HepG2 (cell line): Measurements from ENCODE around the gene PRADC1. TPM values are rescaled to one million over a fixed set of nuclear protein-coding genes. Genes with fewer than 3 reads are reported as not detected.
A peak's percentile ranks its signal among the peaks of the same experiment; 100 is the strongest.

Source experiments
- ATF5 ChIP-seq: sonication (generic); formaldehyde crosslinking; IDR thresholded peaks from 2 replicates; pipeline ENCODE4 v1.4.0; 2020; ENCODE audit warnings: mild to moderate bottlenecking, low read depth, missing genetic modification reagents
- ATF7-NPFF ChIP-seq: sonication (generic); formaldehyde crosslinking; IDR thresholded peaks from 2 replicates; pipeline ENCODE4 v1.8.1; 2023; ENCODE audit warnings: mild to moderate bottlenecking, low read depth, missing genetic modification reagents, moderate library complexity
- HIVEP1 ChIP-seq: sonication (generic); formaldehyde crosslinking; IDR thresholded peaks from 2 replicates; pipeline ENCODE4 v1.4.0; 2020; ENCODE audit warnings: mild to moderate bottlenecking, missing genetic modification reagents
- KLF9 ChIP-seq: IDR thresholded peaks from 2 replicates; pipeline ENCODE4 v1.6.1; 2016; ENCODE audit warnings: low read depth
- MAFF ChIP-seq: IDR thresholded peaks from 2 replicates; pipeline ENCODE4 v1.6.1; 2011; ENCODE audit warnings: low read depth, low read length, improper control_type of control experiment
- MATR3 ChIP-seq: sonication (generic); formaldehyde crosslinking; IDR thresholded peaks from 2 replicates; pipeline ENCODE4 v1.4.0; 2020; ENCODE audit warnings: missing genetic modification reagents
- MED8 ChIP-seq: sonication (generic); formaldehyde crosslinking; IDR thresholded peaks from 2 replicates; pipeline ENCODE4 v1.8.1; 2023; ENCODE audit warnings: mild to moderate bottlenecking, missing genetic modification reagents; ENCODE audit not compliant: insufficient replicate concordance
- SOX13 ChIP-seq, 3 experiments: fragments of 450-650 bp in 1 of 3; sonication (generic) in 1 of 3; formaldehyde crosslinking in 1 of 3; IDR thresholded peaks in 2 of 3; conservative IDR thresholded peaks in 1 of 3; 2 replicates each; pipeline versions ENCODE4 v1.5.0 to v1.6.1; 2016 to 2020; ENCODE audit warnings: antibody characterized with exemption in 1 of 3, mild to moderate bottlenecking in 1 of 3, missing compliant biosample characterization in 1 of 3, missing genetic modification reagents in 1 of 3, moderate library complexity in 1 of 3
- SP1 ChIP-seq, 2 experiments: fragments of 450-650 bp in 1 of 2; sonication (generic) in 1 of 2; formaldehyde crosslinking in 1 of 2; IDR thresholded peaks; 2 replicates each; pipeline versions ENCODE4 v1.4.0 to v1.6.1; 2016 to 2020; ENCODE audit warnings: missing genetic modification reagents in 1 of 2
- TFDP1 ChIP-seq: IDR thresholded peaks from 2 replicates; pipeline ENCODE4 v1.6.1; 2016; ENCODE audit warnings: missing compliant biosample characterization, missing genetic modification reagents, borderline replicate concordance
- ZFP36L2 ChIP-seq: sonication (generic); formaldehyde crosslinking; IDR thresholded peaks from 2 replicates; pipeline ENCODE4 v1.4.0; 2020; ENCODE audit warnings: missing genetic modification reagents
- ZMYM3 ChIP-seq: sonication (generic); formaldehyde crosslinking; IDR thresholded peaks from 2 replicates; pipeline ENCODE4 v1.5.1; 2020; ENCODE audit warnings: mild to moderate bottlenecking, missing genetic modification reagents
- ZNF142 ChIP-seq: sonication (generic); formaldehyde crosslinking; IDR thresholded peaks from 2 replicates; pipeline ENCODE4 v1.4.0; 2020; ENCODE audit warnings: missing genetic modification reagents
- ZNF205 ChIP-seq: IDR thresholded peaks from 2 replicates; pipeline ENCODE4 v1.6.1; 2018; ENCODE audit warnings: missing biosample characterization, missing genetic modification reagents
- ZNF501 ChIP-seq: sonication (generic); formaldehyde crosslinking; IDR thresholded peaks from 2 replicates; pipeline ENCODE4 v1.5.1; 2020; ENCODE audit warnings: mild to moderate bottlenecking, moderate library complexity, missing genetic modification reagents
- ZSCAN9 ChIP-seq: IDR thresholded peaks from 2 replicates; pipeline ENCODE4 v1.6.1; 2016; ENCODE audit warnings: borderline replicate concordance
- polyA plus RNA-seq, 8 experiments: library from polyadenylated mRNA; depleted of rRNA in 3 of 8; stranded (reverse) in 7 of 8; unstranded in 1 of 8; fragments of >200 nt; fragmentation: Illumina TruSeq in 4 of 8; extraction: Trizol in 4 of 8; gene quantifications; 2 replicates each; pipeline versions ENCODE4 v1.2.1 to v1.2.3, GENCODE V29; 2011 to 2016; ENCODE audit warnings: low read depth in 4 of 8, missing spikeins in 1 of 8, mixed read lengths in 1 of 8; ENCODE audit not compliant: insufficient read depth in 1 of 8
- total RNA-seq, 5 experiments: library from RNA; depleted of rRNA; stranded (reverse); fragments of >200 nt; fragmentation: Illumina TruSeq; extraction: Trizol; gene quantifications; 2 replicates each; pipeline ENCODE4 v1.2.3, GENCODE V29; 2016; ENCODE audit warnings: low read depth in 1 of 5

PRADC1 gene
- total and polyA plus RNA-seq, 2 of the 13 experiments (the other 11 are each of a cell fraction or from before 2014, with no cell fraction given): 12.1 to 37.2 TPM

- TF ChIP-seq SOX13 (IDR thresholded peaks at IDR 0.05): peak; percentile 84
- TF ChIP-seq SOX13 (CRISPR knock-in tag; conservative IDR thresholded peaks at IDR 0.05 in 1 of 2, IDR thresholded peaks at IDR 0.05 in 1 of 2): peak in 1 of 2 experiments; percentile 96; a peak in 2 of 4 replicates
- TF ChIP-seq TFDP1 (CRISPR knock-in tag): 0 out of 2 replicates have a peak, but pooled peaks have one; percentile 13
- TF ChIP-seq HIVEP1 (CRISPR knock-in tag): 0 out of 2 replicates have a peak, but pooled peaks have one; percentile 50
- no peak for TF ChIP-seq KLF9 (CRISPR knock-in tag)
- TF ChIP-seq ZNF501 (CRISPR knock-in tag): no peak
- TF ChIP-seq ZNF205: peak; percentile 84
- TF ChIP-seq MAFF: no peak
- TF ChIP-seq MATR3 (CRISPR knock-in tag): no peak
- TF ChIP-seq MED8 (CRISPR knock-in tag): no peak
- no peak for TF ChIP-seq ZNF142 (CRISPR knock-in tag)
- no peak for TF ChIP-seq ATF5 (CRISPR knock-in tag)
- TF ChIP-seq ZMYM3 (CRISPR knock-in tag): peak; percentile 95
- no peak for TF ChIP-seq ATF7-NPFF (CRISPR knock-in tag)
- no peak for TF ChIP-seq ZFP36L2 (CRISPR knock-in tag)
- no peak for TF ChIP-seq SP1 (IDR thresholded peaks at IDR 0.05)
- TF ChIP-seq SP1 (CRISPR knock-in tag; IDR thresholded peaks at IDR 0.05): no peak
- TF ChIP-seq ZSCAN9 (CRISPR knock-in tag): peak; percentile 91; the same call in 1 of the 2 replicates
Observed at GRCh38 chr2:73262108-73262651, 29.1 kb upstream of the PRADC1 start (continued).
